Measurements from ENCODE around the gene SEC31A. TPM values are rescaled to one million over a fixed set of nuclear protein-coding genes. Genes with fewer than 3 reads are reported as not detected.

SEC31A gene
- total RNA-seq, 6 experiments from 2014 or later = 304 to 395 (median 384) TPM

DNA sequence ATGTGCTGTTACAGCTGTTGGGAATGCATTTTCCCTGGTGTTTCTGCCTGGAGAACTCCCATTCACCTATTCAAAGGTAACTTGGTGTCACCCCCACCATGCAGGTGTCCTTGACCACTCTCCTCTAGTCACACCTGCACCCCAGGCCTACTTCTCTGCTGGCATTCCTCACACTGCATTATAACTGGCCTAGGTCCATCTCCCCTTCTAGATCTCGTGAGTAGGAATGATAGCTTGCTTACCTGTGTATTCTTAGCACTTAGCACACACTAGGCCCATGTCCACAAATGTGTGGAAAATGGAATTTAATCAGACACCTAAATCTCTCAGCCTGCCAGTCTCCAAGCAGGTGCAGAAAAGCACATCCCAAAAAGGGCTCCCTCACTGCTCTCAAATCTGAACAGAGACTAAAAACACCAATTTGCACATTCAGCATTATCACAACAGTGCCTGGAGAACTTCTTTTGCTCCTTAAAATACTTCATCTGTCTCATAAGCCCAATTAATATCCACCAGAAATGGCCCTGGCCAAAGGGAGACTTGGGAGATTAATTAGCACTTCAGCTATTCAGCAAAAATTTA, 110.7 kb downstream of the SEC31A start:
- TF ChIP-seq, protein P1, sequence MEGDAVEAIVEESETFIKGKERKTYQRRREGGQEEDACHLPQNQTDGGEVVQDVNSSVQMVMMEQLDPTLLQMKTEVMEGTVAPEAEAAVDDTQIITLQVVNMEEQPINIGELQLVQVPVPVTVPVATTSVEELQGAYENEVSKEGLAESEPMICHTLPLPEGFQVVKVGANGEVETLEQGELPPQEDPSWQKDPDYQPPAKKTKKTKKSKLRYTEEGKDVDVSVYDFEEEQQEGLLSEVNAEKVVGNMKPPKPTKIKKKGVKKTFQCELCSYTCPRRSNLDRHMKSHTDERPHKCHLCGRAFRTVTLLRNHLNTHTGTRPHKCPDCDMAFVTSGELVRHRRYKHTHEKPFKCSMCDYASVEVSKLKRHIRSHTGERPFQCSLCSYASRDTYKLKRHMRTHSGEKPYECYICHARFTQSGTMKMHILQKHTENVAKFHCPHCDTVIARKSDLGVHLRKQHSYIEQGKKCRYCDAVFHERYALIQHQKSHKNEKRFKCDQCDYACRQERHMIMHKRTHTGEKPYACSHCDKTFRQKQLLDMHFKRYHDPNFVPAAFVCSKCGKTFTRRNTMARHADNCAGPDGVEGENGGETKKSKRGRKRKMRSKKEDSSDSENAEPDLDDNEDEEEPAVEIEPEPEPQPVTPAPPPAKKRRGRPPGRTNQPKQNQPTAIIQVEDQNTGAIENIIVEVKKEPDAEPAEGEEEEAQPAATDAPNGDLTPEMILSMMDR (IDR thresholded peaks at IDR 0.05) = no peak
- no peaks in the 10 kb centered on the region for H3K36me3 Mint-ChIP-seq (ENCODE audit: low read depth)
- H3K27me3 Mint-ChIP-seq (ENCODE audit: insufficient read depth) = no peaks in the 10 kb centered on the region; the same call in none of the 2 replicates
- H3K27ac Mint-ChIP-seq = no peak overlapping the region
- H3K4me1 Mint-ChIP-seq (ENCODE audit: low read depth) = peaks cover 61% of the 10 kb centered on the region
- no peak overlapping the region for H3K4me3 Mint-ChIP-seq
- no peaks in the 10 kb centered on the region for H3K9me3 Mint-ChIP-seq
- no peak for DNase-seq

DNA sequence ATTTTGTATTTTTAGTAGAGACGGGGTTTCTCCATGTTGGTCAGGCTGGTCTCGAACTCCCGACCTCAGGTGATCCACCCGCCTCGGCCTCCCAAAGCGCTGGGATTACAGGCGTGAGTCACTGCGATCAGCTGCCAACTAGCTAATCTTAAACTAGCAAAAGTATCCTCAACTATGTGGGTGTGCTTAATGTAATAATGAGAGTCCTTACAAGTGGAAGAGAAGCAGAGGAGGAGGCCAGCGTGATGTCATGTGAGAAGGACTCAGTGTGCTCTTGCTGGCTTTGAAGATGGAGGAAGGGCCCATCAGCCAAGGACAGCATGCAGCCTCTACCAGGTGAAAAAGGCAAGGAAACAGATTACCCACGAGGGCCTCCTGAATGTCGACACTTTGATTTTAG, 111.9 kb downstream of the SEC31A start:
- Mint-ChIP-seq H3K27ac (no peak overlapping the region), H3K9me3 (no peaks in the 10 kb centered on the region), H3K4me3 (no peak overlapping the region), H3K27me3 (ENCODE audit: insufficient read depth) (no peaks in the 10 kb centered on the region; the same call in none of the 2 replicates), H3K4me1 (ENCODE audit: low read depth) (peaks cover 61% of the 10 kb centered on the region), H3K36me3 (ENCODE audit: low read depth) (no peaks in the 10 kb centered on the region)
- DNase-seq = no peak
- TF ChIP-seq, protein P1 (IDR thresholded peaks at IDR 0.05) = no peak

DNA sequence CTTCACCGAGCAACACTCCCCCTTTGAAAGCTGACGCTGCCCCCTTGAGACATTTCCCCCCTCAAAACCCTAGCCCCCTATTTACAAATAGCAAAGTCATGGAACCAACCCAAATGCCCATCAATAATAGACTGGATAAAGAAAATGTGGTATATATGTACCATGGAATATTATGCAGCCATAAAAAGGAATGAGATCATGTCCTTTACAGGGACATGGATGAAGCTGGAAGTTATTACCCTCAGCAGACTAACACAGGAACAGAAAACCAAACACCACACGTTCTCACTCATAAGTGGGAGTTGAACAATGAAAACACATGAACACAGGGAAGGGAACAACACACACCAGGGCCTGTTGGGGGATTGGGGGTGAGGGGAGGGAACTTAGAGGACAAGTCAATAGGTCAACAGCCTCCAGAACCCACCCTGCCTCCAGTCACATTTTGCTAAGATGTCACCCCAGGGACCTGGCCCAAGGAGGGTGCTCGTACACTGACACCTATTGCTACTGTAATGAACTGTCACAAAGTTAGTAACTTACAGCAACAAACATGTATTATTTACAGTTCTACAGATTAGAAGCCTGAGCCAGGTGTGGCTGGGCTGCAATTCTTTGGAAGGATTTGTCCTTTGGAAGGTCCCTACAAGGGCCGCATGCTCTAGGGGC, 113.0 kb downstream of the SEC31A start:
- no peak for DNase-seq
- Mint-ChIP-seq H3K4me1 (ENCODE audit: low read depth) (peaks cover 61% of the 10 kb centered on the region), H3K9me3 (no peaks in the 10 kb centered on the region), H3K4me3 (no peak overlapping the region), H3K27me3 (ENCODE audit: insufficient read depth) (no peaks in the 10 kb centered on the region; the same call in none of the 2 replicates), H3K36me3 (ENCODE audit: low read depth) (no peaks in the 10 kb centered on the region), H3K27ac (no peak overlapping the region)
- TF ChIP-seq, protein P1 (IDR thresholded peaks at IDR 0.05) = no peak

DNA sequence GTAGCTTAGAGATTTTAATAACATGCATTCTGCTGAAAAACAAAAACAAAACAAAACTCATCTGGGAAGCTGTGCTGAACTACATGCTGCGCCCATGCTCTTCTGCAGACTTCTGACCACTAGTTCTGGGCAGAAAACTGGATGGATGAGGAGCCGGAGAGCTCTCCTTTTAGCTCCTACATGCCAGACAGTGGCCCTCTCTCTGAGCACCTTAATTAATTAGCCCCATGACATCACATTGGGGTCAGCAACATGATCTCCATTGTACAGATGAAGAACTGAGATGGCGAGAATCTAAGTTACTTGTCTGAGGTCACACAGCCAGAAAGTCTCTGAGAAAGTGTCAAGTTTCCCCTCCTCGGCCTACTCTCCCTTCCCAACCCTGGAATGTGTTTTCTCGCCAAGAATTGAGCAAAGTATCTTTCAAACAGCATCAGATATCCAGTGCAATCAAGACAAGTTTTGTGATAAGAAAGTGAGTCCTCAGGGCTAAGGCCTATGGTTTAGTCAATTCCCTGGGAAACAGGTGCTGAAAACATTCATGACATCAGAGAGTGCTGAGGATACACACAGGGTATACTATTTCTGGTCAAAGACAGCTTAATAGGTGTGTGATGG, 113.9 kb downstream of the SEC31A start:
- TF ChIP-seq, protein P1 (IDR thresholded peaks at IDR 0.05) = no peak
- Mint-ChIP-seq H3K27ac (peak overlapping the region; percentile 30; the same call in 1 of the 2 replicates), H3K4me3 (no peak overlapping the region; the same call in 1 of the 2 replicates), H3K36me3 (ENCODE audit: low read depth) (no peaks in the 10 kb centered on the region), H3K27me3 (ENCODE audit: insufficient read depth) (no peaks in the 10 kb centered on the region; the same call in none of the 2 replicates), H3K4me1 (ENCODE audit: low read depth) (peaks cover 62% of the 10 kb centered on the region), H3K9me3 (no peaks in the 10 kb centered on the region)
- peak; percentile 49 for DNase-seq

DNA sequence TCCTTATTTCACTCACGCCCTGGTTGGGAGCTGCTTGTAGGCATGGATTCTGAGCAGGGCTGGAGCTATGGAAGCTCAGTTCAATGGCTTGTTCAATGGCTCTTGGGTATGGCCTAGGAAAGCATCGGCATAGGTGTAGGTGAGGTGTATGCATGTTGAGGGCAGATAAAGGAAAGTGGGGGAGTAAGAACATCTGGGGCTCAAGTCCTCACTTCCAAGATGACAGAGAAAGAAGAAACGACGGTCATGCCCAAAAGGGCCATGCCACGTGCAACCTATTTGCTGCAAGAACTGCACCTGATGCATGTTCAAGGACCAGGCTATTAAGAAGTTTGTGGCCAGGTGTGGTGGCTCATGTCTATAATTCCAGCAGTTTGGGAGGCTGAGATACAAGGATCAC, 115.7 kb downstream of the SEC31A start:
- Mint-ChIP-seq H3K9me3 (no peaks in the 10 kb centered on the region), H3K27ac (no peak overlapping the region), H3K4me3 (no peak overlapping the region), H3K36me3 (ENCODE audit: low read depth) (no peaks in the 10 kb centered on the region), H3K27me3 (ENCODE audit: insufficient read depth) (no peaks in the 10 kb centered on the region; the same call in 1 of the 2 replicates), H3K4me1 (ENCODE audit: low read depth) (peaks cover 54% of the 10 kb centered on the region)
- TF ChIP-seq, protein P1 (IDR thresholded peaks at IDR 0.05) = no peak
- no peak for DNase-seq

Measured in HFFc6 (cell line).